GM12801 (cell line): ENCODE data around the gene SLC19A1.

Experiments
- TF ChIP-seq, protein P1 (sequence below): IDR thresholded peaks from one replicate; pipeline ENCODE4 v1.5.1; 2011; ENCODE audit warnings: control low read depth; ENCODE audit not compliant: insufficient read length; ENCODE audit errors: extremely low read depth

Gene SLC19A1

DNA sequence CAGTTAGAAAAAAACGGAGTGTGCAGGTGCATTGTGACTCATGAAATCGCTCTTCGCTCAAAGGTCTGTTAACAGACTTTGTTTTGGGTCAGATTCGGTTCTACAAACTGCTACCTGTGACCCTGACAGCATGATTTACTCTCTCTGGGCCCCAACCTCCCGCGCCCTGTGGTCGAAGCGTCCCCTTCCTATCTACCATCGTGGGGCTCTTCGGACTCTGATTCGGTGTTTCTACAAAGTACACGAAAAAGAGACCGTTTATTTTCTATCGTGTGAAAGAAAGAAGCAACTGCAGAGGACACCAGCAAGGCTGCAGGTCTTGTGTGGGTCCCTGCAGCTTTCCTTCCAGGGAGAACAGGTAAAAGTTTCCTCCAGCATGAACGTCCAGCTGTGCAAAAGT is 29.4 kb upstream of the SLC19A1 start:
- TF ChIP-seq, protein P1, sequence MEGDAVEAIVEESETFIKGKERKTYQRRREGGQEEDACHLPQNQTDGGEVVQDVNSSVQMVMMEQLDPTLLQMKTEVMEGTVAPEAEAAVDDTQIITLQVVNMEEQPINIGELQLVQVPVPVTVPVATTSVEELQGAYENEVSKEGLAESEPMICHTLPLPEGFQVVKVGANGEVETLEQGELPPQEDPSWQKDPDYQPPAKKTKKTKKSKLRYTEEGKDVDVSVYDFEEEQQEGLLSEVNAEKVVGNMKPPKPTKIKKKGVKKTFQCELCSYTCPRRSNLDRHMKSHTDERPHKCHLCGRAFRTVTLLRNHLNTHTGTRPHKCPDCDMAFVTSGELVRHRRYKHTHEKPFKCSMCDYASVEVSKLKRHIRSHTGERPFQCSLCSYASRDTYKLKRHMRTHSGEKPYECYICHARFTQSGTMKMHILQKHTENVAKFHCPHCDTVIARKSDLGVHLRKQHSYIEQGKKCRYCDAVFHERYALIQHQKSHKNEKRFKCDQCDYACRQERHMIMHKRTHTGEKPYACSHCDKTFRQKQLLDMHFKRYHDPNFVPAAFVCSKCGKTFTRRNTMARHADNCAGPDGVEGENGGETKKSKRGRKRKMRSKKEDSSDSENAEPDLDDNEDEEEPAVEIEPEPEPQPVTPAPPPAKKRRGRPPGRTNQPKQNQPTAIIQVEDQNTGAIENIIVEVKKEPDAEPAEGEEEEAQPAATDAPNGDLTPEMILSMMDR, result no peak

GRCh38 chr21:45570826-45571601 is 28.8 kb upstream of the SLC19A1 start:
- TF ChIP-seq, protein P1, result no peak

DNA sequence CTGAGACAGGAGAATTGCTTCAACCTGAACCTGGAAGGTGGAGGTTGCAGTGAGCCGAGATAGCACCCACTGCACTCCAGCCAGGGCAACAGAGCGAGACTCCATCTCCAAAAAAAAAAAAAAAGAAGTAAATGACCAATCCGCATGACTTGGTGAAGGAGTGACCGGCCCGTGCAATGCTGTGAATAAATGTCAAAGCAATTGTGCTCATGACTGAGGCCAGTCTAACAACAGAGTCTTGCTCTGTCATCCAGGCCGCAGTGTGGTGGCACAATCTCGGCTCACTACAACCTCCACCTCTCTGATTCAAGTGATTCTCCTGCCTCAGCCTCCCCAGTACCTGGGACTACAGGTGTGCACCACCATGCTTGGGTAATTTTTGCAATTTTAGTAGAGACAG is 27.8 kb upstream of the SLC19A1 start:
- TF ChIP-seq, protein P1, result no peak

DNA sequence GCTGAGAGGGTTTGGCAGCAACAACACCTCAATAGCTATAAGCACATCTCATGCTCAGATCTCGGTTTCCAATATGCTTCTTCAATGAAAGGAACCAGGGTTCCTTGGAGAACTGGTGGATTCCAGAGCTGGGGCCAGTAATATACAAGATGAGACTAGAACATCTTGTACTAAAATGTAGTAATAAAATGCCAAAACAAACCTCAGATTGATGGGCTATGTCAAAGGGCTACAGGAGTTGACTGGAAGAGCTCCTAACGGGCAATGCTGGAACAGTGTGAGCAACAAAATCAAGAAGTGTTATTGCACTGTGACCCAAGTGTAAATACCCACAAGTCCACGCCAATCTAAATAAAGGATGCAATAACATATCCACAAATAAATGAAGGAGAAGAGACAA is 26.1 kb upstream of the SLC19A1 start:
- TF ChIP-seq, protein P1, result no peak

DNA sequence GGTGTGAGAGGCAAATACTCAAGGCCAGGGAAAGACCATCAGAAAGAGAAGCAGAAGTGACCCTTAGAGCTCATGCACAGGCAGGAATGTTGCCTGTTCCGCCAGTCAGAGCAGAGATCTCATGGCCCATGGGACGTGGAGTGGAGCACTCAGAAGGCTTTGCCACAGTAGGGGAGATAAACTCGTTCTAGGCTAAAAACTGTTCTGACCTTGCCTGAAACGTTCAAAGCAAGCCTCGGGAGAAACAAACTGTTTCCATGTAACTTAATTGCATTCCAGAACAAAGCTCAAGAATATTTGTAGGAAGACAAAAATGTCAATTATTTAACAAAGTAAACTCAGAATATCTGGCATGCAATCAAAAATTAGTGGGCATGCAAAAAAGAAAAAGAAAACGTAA is 20.7 kb upstream of the SLC19A1 start:
- TF ChIP-seq, protein P1, result no peak

- TF ChIP-seq, protein P1, result no peak
Observed at GRCh38 chr21:45562402-45562801, 20.2 kb upstream of the SLC19A1 start.

DNA sequence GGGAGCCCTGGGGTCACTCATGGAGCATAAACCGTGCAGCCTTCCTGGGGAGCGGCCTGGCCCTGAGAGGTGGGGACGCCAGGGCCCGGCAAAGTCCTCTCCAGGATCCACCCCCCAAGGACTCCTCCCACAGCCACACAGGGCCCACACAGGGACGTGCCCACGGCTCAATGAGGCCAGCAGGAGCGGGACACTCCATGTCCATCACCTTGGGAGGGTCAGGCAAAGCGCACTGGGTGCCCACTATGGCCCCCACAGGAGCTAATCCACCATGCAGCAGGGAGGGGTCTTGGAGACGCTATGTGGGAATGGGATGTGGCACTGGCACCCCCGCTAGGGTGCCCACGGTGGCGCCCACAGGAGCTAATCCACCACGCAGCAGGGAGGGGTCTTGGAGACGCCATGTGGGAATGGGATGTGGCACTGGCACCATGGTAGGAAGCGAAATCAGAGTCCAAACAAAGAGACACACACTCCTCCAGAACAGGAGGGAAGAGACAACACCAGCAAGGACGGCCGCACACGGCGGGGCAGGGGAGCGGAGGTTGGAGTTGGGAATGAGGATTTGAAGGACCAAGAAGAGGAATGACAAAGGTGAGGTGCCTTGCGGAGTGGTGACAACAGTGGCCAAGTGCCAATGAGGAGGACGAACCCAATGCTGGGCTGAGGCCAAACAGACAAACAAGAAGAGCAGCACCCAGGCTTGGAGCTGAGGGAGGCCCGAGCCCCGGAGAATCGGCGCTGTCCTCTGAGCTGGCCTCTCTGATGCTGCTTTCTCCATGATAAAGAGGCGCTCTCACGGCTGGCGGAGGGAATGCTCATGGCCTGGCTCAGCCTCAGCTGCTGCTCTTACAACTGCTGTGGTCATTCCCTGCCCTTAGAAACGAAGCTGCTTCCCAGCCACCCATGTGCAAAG is 18.1 kb upstream of the SLC19A1 start:
- TF ChIP-seq, protein P1, result no peak
